ENCODE data around the gene DENND4A.
"Not testable (repeated sequence)": the region's sequence is repeated elsewhere in the genome, so short reads cannot be mapped to it uniquely, and the experiment has no call there.

The DENND4A gene

DNA sequence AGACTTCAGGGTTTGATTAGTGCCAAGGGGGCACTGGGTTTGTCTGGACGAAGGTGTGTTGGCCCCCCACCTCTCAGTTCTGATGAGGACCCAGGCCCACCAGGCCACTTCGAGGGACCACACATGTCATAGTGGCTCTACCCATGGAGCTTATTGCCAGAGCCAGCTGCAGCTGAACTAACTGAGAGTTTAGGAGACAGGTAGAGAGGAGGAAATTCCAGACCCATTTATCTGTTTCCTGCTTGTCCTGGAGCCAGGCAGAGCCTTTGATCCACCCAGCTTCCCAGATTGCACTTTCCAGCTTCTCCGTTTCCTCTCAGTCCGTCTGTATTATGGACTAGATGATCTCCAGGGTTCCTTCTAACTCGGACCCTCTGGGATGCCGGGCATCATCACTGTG lies 149.5 kb downstream of the DENND4A start:
- DNase-seq (ENCODE audit: insufficient read length, low spot score) (no peak), FAIRE-seq (no peak)

DNA sequence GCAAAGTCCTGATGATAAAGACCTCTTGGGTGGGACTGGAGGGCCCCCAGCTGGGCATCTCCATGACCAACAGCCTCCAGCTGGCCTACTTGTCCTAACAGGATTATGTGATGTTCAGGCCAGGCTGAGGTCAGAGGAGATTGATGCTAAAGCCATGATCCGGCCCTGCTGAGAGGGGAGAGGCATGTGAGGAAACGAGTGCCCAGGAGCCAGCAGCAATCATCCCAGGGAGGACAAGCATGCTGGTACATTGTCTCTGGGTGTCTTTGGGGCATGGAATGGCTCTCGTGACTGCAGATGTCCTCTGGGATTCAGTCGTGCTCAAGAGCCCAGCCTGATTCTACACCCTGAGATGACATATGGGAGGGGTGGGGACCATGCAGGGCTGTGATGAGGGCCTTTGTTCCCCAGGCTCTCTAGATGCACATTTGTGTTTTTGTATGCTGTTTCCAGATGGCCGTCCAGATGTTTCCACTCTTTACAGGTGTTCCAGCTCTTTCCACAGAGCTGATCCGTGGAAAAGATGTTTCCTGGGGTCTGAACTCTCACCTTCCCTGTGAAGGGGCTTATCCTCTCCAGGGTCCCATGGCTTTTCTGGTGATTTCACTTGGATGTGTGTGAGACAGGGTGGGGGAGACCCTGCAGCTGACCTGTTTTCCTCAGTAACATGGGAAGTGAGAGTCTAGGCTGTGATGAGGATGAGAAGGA lies 150.2 kb downstream of the DENND4A start:
- DNase-seq (ENCODE audit: insufficient read length, low spot score) (no peak), FAIRE-seq (no peak)

DNA sequence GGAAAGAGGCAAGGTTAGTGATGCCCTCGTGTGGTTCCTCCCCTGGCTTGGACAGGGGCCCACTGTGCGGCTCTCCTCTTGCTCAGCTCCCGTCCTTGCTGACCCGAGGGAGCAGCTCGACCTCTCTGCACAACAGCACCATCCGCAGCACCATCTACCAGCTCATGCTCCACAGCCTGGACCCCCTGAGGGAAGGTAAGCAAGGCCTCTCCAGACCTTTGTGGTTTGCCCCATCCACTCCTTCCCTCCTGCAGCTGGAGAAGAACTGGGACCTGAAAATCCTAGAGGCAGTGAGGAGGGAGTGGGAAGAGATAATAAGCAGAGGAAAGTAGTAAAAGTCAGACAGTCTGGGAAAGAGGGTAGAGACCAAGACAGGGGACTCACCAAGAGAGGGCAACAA lies 152.6 kb downstream of the DENND4A start:
- FAIRE-seq: no peak

DNA sequence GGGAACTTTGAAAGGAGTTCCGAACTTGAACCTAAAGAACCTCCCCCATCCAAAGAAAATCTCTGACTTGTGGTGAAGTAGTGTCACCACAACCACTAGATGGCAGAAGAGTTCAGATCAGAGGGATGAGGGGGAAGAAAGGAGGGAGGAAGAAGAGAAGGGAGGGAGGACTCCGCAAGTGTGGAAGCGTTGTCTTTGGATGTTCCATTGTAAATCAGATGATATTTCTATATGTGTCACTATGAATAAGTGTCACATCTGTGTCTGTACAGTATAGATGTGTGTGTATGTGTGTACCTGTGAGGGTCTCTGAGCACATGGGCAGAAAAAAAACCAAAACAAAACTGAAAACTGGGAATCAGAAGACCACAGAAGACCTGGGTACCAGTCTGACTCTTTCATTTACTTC lies 153.4 kb downstream of the DENND4A start:
- DNase-seq (ENCODE audit: insufficient read length, low spot score): peak; percentile 85
- FAIRE-seq: no peak

More for the DNA sequence above, 152.6 kb downstream of the DENND4A start:
- DNase-seq (ENCODE audit: insufficient read length, low spot score): no peak

DNA sequence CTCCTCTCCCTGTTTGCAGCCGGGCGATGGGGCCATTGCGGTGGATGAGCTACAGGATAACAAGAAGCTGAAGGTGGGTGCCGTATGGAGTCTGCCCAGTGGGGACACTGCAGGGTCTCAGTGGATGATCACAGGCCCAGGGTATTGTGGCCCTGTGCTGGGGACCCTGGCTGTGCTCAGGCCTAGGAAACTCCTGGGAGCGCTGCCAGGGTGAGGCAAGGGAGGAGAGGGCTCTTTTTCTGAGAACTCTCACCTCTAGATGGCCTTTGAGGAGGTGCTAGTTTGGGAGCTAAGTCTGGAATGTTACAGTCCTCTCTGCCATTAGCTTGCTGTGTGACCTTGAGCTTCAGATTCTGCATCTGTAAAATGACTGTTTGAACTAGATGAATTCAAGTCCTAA lies 154.0 kb downstream of the DENND4A start:
- no peak for DNase-seq (ENCODE audit: insufficient read length, low spot score)
- no peak for FAIRE-seq

DNA sequence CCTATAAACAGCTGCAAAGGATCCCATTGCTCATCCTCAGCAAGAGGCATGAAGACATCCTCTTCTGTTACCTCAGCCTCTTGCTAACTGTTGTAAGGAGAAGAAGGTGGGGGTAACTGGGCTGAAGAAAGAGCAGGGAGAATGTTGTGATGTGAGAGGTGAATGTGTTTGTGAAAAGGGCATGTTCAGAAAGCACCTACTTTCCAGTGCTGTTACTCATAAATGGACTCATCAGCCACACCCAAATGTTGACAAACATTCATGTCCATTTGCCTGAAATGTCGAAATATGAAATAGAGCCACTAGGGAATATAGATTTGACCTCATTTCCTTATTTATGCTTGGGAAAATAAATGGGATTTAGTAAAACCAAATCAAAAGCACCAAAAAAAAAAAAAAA lies 157.7 kb downstream of the DENND4A start:
- no peak for DNase-seq (ENCODE audit: insufficient read length, low spot score)
- no peak for FAIRE-seq

DNA sequence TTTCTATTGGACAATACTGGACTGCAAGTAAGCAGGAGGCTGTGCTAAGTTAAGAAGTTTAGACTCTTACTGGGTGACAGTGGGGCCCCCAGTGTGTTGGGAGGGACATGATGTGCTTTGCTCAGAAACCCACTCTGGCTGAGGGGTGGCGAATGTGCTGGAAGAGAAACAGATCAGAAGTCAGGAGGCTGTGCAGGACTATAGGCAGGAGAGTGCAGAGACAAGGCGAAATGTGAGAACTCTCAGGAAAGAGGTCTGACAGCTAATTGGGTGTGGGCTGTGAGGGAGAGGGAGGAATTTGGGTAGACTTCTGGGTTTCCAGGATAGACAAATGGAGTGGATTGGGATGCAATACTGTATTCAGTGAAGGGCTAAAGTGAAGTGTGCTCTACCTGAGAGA lies 158.3 kb downstream of the DENND4A start:
- FAIRE-seq (no peak), DNase-seq (ENCODE audit: insufficient read length, low spot score) (no peak)

DNA sequence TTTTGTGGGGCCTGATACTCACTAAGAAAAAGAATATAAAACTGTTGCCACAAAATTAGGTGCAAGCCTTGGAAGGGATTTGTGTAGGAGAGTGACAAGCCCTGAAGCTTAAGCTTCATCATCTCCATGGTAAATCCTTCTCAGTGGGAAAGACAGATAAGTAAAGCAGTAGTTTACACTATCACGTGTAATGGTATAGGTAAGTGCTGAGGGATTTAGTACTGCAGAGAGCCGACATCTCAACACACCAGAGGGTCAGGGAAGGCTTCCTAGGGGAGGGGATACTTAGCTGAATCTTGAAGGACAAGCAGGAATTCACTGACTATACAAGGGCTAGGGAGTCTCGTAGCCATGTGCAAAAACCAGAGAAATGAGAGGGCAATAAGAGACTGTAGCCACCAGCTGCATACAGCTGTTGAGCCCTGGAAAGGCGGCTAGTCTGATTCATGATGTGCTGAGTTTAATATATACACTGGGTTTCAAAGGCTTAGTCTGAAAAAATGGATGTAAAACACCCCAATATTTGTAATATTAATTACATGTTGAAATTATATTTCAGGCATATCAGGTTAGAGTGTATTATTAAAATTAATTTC lies 159.2 kb downstream of the DENND4A start:
- FAIRE-seq (no peak), DNase-seq (ENCODE audit: insufficient read length, low spot score) (no peak)

DNA sequence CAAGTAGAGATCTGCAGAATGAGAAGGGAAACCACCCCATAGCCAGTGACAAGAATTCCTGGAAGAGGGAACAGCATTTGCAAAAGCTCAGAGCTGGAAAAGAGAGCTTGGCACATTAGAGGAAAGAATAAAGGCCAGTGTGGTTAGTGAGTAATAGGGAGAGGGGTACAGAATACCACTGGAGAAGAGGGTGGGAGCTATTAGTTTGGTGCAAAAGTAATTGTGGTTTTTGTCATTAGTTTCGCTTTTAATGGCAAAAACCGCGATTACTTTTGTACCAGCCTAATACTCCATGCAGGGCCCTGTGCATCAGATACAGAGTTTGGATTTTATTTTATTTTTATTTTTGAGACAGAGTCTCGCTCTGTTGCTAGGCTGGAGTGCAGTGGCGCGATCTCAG lies 160.6 kb downstream of the DENND4A start:
- FAIRE-seq: no peak
- DNase-seq (ENCODE audit: insufficient read length, low spot score): no peak

DNA sequence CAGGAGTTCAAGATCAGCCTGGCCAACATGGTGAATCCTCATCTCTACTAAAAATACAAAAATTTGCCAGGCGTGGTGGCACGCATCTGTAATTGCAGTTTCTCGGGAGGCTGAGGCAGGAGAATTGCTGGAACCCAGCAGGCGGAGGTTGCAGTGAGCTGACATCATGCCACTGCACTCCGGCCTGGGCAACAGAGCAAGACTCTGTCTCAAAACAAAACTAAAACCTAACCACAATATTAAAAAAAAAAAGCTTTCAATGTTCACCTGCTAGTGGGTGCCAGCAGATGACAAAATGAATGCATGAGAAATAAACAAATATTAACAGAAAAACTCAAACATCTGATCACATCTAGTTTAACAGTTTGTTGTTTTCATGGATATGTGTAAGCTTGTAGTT lies 161.3 kb downstream of the DENND4A start:
- DNase-seq (ENCODE audit: insufficient read length, low spot score) (no peak), FAIRE-seq (no peak)

DNA sequence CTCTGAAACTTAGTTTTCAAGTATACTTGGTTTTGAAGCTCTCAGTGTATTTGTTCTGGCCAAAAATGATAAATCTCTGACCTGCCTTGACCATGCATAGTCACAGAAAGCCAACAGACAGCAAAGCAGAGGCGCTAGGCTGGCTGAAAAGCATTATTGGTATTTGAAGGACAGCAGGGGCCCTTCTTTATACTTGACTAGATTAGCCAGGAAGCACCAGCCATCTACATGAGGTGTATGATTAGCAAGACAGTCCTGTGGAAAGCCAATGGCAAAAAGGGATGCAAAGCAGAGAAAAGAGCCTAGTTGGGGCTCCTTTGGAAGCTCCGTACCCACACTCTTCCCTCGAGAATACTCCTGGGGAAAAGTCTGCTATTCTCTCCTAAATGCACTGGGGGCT lies 162.5 kb downstream of the DENND4A start:
- FAIRE-seq: no peak
- DNase-seq (ENCODE audit: insufficient read length, low spot score): no peak

DNA sequence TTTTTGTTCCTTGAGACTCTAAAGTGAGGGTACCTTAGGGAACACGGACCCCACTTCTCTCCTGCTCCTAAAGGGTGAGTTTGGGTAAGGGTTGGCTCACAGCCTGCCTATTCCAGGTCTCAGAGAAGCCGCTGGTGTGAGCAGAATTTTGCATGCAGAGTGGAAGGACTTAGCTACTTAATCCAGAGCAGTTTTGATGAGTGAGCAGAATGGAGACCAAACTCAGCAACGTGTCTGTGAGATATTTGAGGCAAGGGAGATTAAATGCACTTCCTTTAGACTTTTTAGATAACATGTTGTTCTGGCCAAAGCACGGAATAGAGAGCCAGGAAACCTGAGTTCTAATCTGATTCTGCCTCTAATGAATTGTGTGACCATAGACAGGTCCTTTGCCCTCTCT lies 165.2 kb downstream of the DENND4A start:
- DNase-seq (ENCODE audit: insufficient read length, low spot score) (no peak), FAIRE-seq (no peak)

DNA sequence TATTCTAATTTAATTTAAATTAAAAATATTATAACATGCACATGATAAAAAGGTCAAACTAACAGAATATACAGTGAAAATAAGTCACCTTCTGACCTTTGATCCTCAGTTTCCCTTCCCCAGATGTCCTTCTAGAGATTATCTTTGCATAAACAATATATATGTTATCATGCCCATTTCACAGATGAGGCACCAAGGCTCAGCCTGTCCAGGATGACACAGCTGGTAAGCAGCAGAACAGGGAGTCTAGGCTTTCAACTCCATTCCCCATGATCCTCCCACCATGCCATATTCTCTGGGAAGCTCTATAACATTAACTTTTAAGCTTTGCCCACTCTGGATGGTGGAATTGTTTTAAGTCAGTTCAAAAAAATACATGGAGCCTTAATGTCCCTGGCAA lies 169.0 kb downstream of the DENND4A start:
- FAIRE-seq (no peak), DNase-seq (ENCODE audit: insufficient read length, low spot score) (no peak)

DNA sequence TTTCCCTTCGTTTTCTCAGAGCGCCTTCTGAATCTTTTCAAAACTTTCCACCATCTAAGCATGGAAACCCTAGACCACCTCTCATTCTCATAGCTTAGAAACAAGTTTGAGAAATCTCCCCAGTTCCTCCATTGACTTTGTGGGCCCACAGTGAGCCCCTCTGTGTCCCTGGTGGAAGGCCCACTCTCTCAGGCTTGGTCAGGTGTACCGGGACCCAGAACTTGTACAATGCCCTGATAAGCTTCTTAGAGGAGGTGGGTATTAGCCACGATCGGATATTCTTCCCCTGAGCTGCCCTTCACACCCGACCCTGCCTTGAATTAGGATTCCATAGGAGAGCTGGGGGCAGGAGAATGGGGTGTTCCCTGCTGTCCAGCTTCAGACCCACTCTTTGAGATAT lies 170.5 kb downstream of the DENND4A start, which contains the start of gene SLC24A1:
SLC24A1 (plus strand) TSS at position 301 of the 400 bp plus-strand sequence. CDS start 2,143 bp downstream, outside the sequence.
- DNase-seq (ENCODE audit: insufficient read length, low spot score) (no peak), FAIRE-seq (no peak)

DNA sequence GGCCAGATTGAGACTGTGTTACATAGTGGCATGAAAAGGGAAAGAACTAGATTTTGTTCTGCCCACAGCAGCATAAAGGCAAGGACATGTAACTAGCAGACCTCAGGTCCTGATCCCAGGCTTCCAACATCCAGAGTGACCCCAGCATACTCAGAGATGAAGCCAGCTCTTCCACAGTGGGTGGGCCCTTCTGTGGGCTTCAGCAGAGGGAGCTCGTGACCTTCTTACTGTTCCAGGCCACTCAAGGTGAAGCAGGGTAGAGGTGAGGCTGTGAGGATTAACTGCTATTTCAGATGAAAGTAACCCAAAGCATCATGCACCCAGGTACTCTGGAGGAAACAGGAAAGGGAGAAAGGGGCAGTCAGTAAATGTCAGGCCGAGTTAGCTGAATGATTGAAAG lies 171.3 kb downstream of the DENND4A start:
- FAIRE-seq (no peak), DNase-seq (ENCODE audit: insufficient read length, low spot score) (no peak)

DNA sequence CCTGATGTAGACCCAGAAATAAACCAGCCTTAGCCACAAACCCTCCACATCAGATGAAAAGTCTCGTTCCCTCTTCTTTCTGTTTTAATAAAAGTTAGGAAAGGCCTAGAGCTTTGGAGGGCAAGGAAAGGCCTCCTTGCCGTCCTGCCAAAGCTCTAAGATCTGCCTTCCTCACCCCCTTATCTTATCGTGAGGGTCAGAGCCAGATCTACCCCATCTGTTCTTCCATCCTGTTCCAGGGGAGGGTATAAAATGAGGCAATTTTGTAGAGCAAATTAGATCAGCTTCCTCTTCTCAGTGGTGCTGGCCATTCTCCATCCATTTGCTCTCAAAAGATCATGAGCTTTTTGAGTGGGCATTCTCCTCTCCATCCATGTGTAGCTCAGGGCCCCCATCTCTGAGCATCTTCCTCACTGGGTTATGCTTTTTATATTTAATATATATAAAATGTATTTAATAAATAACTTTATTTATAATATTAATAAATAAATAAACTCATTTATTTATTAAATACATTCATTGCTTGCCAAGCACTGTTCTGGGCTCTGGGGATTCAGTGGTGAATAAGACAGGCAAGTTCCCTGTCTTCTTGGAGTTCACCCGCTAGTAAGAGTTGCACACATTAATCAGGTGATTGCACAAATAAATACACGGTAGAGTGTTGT lies 172.3 kb downstream of the DENND4A start:
- FAIRE-seq (no peak), DNase-seq (ENCODE audit: insufficient read length, low spot score) (no peak)

DNA sequence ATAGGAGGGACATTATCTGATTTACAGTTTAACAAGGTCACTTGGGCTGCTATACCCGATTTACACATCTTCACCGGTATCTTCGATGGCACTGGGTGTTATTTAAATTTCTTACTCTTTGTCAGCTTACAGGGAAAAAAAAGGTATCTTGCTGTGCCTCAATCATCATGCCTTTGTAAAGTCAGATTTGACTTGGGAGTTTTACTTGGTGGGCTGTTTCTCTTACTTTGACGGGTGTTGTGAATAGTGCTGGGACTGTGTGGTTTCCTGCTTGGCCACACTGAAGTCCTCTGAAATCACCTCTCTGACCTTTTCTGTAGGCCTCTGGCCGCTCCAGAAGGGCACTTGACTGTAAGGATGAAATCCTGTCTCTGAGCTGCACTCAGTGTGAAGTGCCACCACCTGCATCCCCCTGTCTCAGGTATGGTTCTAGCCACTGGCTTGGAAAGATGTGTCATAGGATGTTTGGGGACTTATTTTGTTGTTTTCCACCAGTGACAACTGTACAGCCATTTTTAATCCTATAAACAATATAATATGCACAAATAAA lies 173.5 kb downstream of the DENND4A start:
- FAIRE-seq: no peak
- no peak for DNase-seq (ENCODE audit: insufficient read length, low spot score)

DNA sequence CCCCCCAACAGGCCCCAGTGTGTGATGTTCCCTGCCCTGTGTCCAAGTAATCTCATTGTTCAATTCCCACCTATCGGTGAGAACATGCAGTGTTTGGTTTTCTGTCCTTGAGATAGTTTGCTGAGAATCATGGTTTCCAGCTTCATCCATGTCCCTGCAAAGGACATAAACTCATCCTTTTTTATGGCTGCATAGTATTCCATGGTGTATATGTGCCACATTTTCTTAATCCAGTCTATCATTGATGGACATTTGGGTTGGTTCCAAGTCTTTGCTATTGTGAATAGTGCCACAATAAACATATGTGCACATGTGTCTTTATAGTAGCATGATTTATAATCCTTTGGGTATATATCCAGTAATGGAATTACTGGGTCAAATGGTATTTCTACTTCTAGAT lies 176.2 kb downstream of the DENND4A start:
- FAIRE-seq; DNase-seq (ENCODE audit: insufficient read length, low spot score): not testable (repeated sequence)

DNA sequence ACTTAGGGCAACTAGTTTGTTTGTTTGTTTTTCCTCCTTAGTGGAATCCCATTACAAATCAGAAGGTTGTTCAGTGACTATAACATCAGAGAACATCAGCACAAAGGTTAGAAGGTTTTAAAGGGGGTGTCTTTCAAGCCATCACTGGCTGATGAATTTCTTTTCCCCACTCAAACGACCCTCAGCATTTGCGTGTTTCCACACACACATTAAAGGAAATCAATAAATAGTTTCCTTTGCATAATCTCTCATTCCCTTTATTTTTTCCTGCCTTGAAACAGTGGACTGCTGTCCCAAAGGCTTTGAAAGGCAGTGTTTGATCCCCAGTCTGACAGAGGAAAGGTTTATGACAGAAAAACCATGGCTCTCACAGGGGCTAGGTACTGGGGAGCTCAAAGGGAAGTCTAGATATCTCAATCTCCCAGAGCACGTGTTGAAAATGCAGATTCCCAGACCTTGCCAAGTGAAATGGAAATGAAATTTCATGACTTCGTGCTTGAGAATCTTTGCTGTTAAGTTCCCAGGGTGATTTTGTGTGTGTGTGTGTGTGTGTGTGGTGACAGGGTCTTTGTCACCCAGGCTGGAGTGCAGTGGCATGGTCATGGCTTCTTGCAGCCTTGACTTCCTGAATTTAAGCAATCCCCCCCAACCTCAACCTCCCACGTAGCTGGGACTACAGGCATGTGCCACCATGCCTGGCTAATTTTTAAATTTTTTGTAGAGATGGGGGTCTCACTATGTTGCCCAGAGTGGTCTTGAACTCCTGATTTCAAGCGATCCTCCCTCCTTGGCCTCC lies 178.9 kb downstream of the DENND4A start:
- no peak for DNase-seq (ENCODE audit: insufficient read length, low spot score)
- no peak for FAIRE-seq

DNA sequence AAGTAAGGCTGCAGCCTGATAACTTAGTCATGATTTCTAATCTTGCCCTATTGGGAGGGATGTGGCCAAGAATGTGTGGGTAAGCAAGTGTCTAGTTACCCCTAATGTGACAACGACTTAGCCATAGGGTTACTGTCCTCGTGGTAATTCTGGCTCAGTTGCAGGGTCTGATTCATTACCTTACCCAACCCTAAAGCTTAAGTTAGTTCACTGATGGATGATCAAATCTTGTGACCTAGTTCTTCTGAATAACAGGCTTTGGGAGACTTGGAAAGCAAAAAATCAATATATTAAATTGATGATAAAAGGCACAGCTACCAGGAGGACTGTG lies 179.5 kb downstream of the DENND4A start:
- FAIRE-seq (no peak), DNase-seq (ENCODE audit: insufficient read length, low spot score) (no peak)
